Activated CD4-positive, alpha-beta T cell treated with anti-CD3 and anti-CD28 coated beads, Interleukin-2, amount 10 ng/mL, durations not matched to agents 7 days and 5 days (primary cell): ENCODE measurements around the gene CASTOR1. TPM values are rescaled to one million over a fixed set of nuclear protein-coding genes. Genes with fewer than 3 reads are reported as not detected.

Experiments used
- CTCF ChIA-PET: fragments of 350-600 bp; sonication (Branson Sonifier 250); formaldehyde crosslinking; loops from one replicate; lab custom pipeline; 2021; ENCODE audit warnings: antibody characterized with exemption; lab: Charles Lee
- POLR2A ChIA-PET: fragments of 350-600 bp; sonication (Branson Sonifier 250); formaldehyde crosslinking; loops from one replicate; lab custom pipeline; 2021; ENCODE audit warnings: antibody characterized with exemption; lab: Charles Lee
- DNase-seq: peaks from one replicate; pipeline ENCODE4 v3.0.0-alpha.2; 2020
- H3K27ac Mint-ChIP-seq: one replicate; pipeline ENCODE4 v1.8.0; 2021; ENCODE audit warnings: mild to moderate bottlenecking, moderate library complexity, mixed read lengths
- H3K27me3 Mint-ChIP-seq: one replicate; pipeline ENCODE4 v1.8.0; 2021; ENCODE audit warnings: mixed read lengths
- H3K36me3 Mint-ChIP-seq: one replicate; pipeline ENCODE4 v1.8.0; 2021; ENCODE audit warnings: low read depth, mixed read lengths
- H3K4me1 Mint-ChIP-seq: one replicate; pipeline ENCODE4 v1.8.0; 2021; ENCODE audit warnings: mixed read lengths
- H3K4me3 Mint-ChIP-seq: one replicate; pipeline ENCODE4 v1.8.0; 2021; ENCODE audit warnings: mild to moderate bottlenecking, moderate library complexity, mixed read lengths
- H3K9me3 Mint-ChIP-seq: one replicate; pipeline ENCODE4 v1.8.0; 2021; ENCODE audit warnings: mixed read lengths
- total RNA-seq, 2 experiments: library from RNA; stranded (reverse); gene quantifications; one replicate each; pipeline ENCODE4 v1.2.3, GENCODE V29; 2021

The CASTOR1 gene
- total RNA-seq, 2 experiments from 2014 or later: 16.7 to 20.0 TPM

- H3K36me3 Mint-ChIP-seq: peaks cover 30% of the 10 kb centered on the region
- ChIA-PET POLR2A (no interaction called here), CTCF (interaction anchor here (0.8 to 5.8 kb wide), 3 partner anchors 11 to 223 kb away, joined by 3 to 45 read pairs (median 3); partner anchors contain the start of gene CASTOR1)
Observed at GRCh38 chr22:30277547-30278344, 11.6 kb downstream of the CASTOR1 start.

GRCh38 chr22:30276039-30276438 is 13.3 kb downstream of the CASTOR1 start:
- H3K27me3 Mint-ChIP-seq: no peaks in the 10 kb centered on the region
- no peak overlapping the region for H3K4me3 Mint-ChIP-seq
- ChIA-PET CTCF (interaction anchor here (0.6 to 5.8 kb wide), 3 partner anchors 13 to 713 kb away, joined by 3 to 45 read pairs (median 5); partner anchors contain the start of gene CASTOR1), POLR2A (no interaction called here)
- DNase-seq: no peak
- H3K4me1 Mint-ChIP-seq: peaks cover 74% of the 10 kb centered on the region
- H3K9me3 Mint-ChIP-seq: no peaks in the 10 kb centered on the region
- H3K36me3 Mint-ChIP-seq: peaks cover 38% of the 10 kb centered on the region
- H3K27ac Mint-ChIP-seq: peak overlapping the region; percentile 59

More at GRCh38 chr22:30277547-30278344, 11.6 kb downstream of the CASTOR1 start:
- Mint-ChIP-seq H3K9me3 (no peaks in the 10 kb centered on the region), H3K4me3 (no peak overlapping the region), H3K4me1 (peaks cover 74% of the 10 kb centered on the region), H3K27ac (no peak overlapping the region), H3K27me3 (no peaks in the 10 kb centered on the region)
- DNase-seq: no peak

GRCh38 chr22:30275625-30276024 is 13.7 kb downstream of the CASTOR1 start:
- Mint-ChIP-seq H3K4me3 (no peak overlapping the region), H3K4me1 (peaks cover 75% of the 10 kb centered on the region), H3K9me3 (no peaks in the 10 kb centered on the region), H3K36me3 (peaks cover 41% of the 10 kb centered on the region), H3K27me3 (no peaks in the 10 kb centered on the region), H3K27ac (peak overlapping the region; percentile 59)
- ChIA-PET CTCF (interaction anchor here (1.2 to 5.8 kb wide), 2 partner anchors 13 to 32 kb away, joined by 3 to 45 read pairs; partner anchors contain the start of gene CASTOR1), POLR2A (no interaction called here)
- no peak for DNase-seq

GRCh38 chr22:30274437-30274812 is 14.9 kb downstream of the CASTOR1 start:
- POLR2A ChIA-PET: no interaction called here
- no peak overlapping the region for H3K4me3 Mint-ChIP-seq
- peaks cover 51% of the 10 kb centered on the region for H3K36me3 Mint-ChIP-seq
- no peak for DNase-seq
- no peaks in the 10 kb centered on the region for H3K27me3 Mint-ChIP-seq
- H3K4me1 Mint-ChIP-seq: peaks cover 70% of the 10 kb centered on the region
- CTCF ChIA-PET: interaction anchor here (1.0 kb wide), 1 partner anchor 12 kb away, joined by 3 read pairs; no protein-coding TSS in a partner anchor
- peak overlapping the region; percentile 21 for H3K27ac Mint-ChIP-seq
- no peaks in the 10 kb centered on the region for H3K9me3 Mint-ChIP-seq

- ChIA-PET POLR2A (no interaction called here), CTCF (interaction anchor here (1.0 kb wide), 1 partner anchor 12 kb away, joined by 3 read pairs; no protein-coding TSS in a partner anchor)
- Mint-ChIP-seq H3K27me3 (no peaks in the 10 kb centered on the region), H3K9me3 (no peaks in the 10 kb centered on the region), H3K4me3 (no peak overlapping the region), H3K27ac (no peak overlapping the region), H3K36me3 (peaks cover 55% of the 10 kb centered on the region), H3K4me1 (peaks cover 68% of the 10 kb centered on the region)
- no peak for DNase-seq
Observed at GRCh38 chr22:30273711-30274436, 15.4 kb downstream of the CASTOR1 start.

- Mint-ChIP-seq H3K36me3 (peaks cover 58% of the 10 kb centered on the region), H3K4me3 (no peak overlapping the region), H3K4me1 (peaks cover 71% of the 10 kb centered on the region), H3K9me3 (no peaks in the 10 kb centered on the region), H3K27me3 (no peaks in the 10 kb centered on the region), H3K27ac (peak overlapping the region; percentile 46)
- POLR2A ChIA-PET: no interaction called here
- no peak for DNase-seq
- CTCF ChIA-PET: interaction anchor here (1.1 kb wide), 1 partner anchor 15 kb away, joined by 7 read pairs; no protein-coding TSS in a partner anchor
Observed at GRCh38 chr22:30272781-30273601, 16.3 kb downstream of the CASTOR1 start.

GRCh38 chr22:30270832-30271231 is 18.5 kb downstream of the CASTOR1 start:
- Mint-ChIP-seq H3K9me3 (no peaks in the 10 kb centered on the region), H3K4me3 (no peak overlapping the region), H3K36me3 (peaks cover 62% of the 10 kb centered on the region), H3K27me3 (no peaks in the 10 kb centered on the region), H3K4me1 (peaks cover 61% of the 10 kb centered on the region), H3K27ac (peak overlapping the region; percentile 54)
- CTCF ChIA-PET: no interaction called here
- DNase-seq: no peak
- POLR2A ChIA-PET: no interaction called here

- Mint-ChIP-seq H3K27ac (peak overlapping the region; percentile 94), H3K27me3 (no peaks in the 10 kb centered on the region), H3K36me3 (peaks cover 70% of the 10 kb centered on the region), H3K9me3 (no peaks in the 10 kb centered on the region), H3K4me1 (peaks cover 52% of the 10 kb centered on the region), H3K4me3 (peak overlapping the region; percentile 99)
- DNase-seq: no peak
- ChIA-PET CTCF (interaction anchor here (0.9 to 2.4 kb wide), 7 partner anchors 12 to 134 kb away, joined by 4 to 13 read pairs (median 5); partner anchors contain the start of gene RNF215), POLR2A (no interaction called here)
Observed at GRCh38 chr22:30268331-30268730, 21.0 kb downstream of the CASTOR1 start.

GRCh38 chr22:30267382-30268302 is 21.7 kb downstream of the CASTOR1 start:
- peaks cover 52% of the 10 kb centered on the region for H3K4me1 Mint-ChIP-seq
- H3K9me3 Mint-ChIP-seq: no peaks in the 10 kb centered on the region
- peak overlapping the region; percentile 94 for H3K27ac Mint-ChIP-seq
- no peaks in the 10 kb centered on the region for H3K27me3 Mint-ChIP-seq
- H3K36me3 Mint-ChIP-seq: peaks cover 70% of the 10 kb centered on the region
- peak overlapping the region; percentile 99 for H3K4me3 Mint-ChIP-seq
- ChIA-PET POLR2A (interaction anchor here (0.7 to 0.9 kb wide), 2 partner anchors 12 to 59 kb away, joined by 3 read pairs; partner anchors contain the start of gene TBC1D10A), CTCF (interaction anchor here (0.8 to 2.4 kb wide), 8 partner anchors 12 to 133 kb away, joined by 3 to 13 read pairs (median 4); partner anchors contain the start of gene RNF215)
- DNase-seq: peak; percentile 82

GRCh38 chr22:30266445-30267381 is 22.6 kb downstream of the CASTOR1 start, which contains the start of gene OSM:
Gene OSM (minus strand): TSS chr22:30266851. CDS start chr22:30266799, 52 bp downstream.
- POLR2A ChIA-PET: interaction anchor here (0.9 to 1.0 kb wide), 2 partner anchors 17 to 60 kb away, joined by 3 read pairs; partner anchors contain the start of gene TBC1D10A
- Mint-ChIP-seq H3K27me3 (no peaks in the 10 kb centered on the region), H3K27ac (peak within 1 kb of the TSS; percentile 94)

More at GRCh38 chr22:30266445-30267381, 22.6 kb downstream of the CASTOR1 start, which contains the start of gene OSM:
- Mint-ChIP-seq H3K36me3 (peaks cover 74% of the 10 kb centered on the region), H3K9me3 (no peaks in the 10 kb centered on the region), H3K4me3 (peak within 1 kb of the TSS; percentile 99), H3K4me1 (peaks cover 58% of the 10 kb centered on the region)
- peak; percentile 81 for DNase-seq
- CTCF ChIA-PET: interaction anchor here (0.7 to 2.4 kb wide), 6 partner anchors 11 to 121 kb away, joined by 3 to 13 read pairs (median 6); partner anchors contain the start of gene RNF215
